NCI-H2081 treated with DMSO at 0.1 percent for 48 hours (cell line): ENCODE results near the gene LIPN.
"Not testable (repeated sequence)": the region's sequence is repeated elsewhere in the genome, so short reads cannot be mapped to it uniquely, and the experiment has no call there.

Experiments
- DNase-seq: peaks from one replicate; lab custom pipeline; 2025; lab: John Stamatoyannopoulos, UW

LIPN gene, protein sequence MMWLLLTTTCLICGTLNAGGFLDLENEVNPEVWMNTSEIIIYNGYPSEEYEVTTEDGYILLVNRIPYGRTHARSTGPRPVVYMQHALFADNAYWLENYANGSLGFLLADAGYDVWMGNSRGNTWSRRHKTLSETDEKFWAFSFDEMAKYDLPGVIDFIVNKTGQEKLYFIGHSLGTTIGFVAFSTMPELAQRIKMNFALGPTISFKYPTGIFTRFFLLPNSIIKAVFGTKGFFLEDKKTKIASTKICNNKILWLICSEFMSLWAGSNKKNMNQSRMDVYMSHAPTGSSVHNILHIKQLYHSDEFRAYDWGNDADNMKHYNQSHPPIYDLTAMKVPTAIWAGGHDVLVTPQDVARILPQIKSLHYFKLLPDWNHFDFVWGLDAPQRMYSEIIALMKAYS

DNA sequence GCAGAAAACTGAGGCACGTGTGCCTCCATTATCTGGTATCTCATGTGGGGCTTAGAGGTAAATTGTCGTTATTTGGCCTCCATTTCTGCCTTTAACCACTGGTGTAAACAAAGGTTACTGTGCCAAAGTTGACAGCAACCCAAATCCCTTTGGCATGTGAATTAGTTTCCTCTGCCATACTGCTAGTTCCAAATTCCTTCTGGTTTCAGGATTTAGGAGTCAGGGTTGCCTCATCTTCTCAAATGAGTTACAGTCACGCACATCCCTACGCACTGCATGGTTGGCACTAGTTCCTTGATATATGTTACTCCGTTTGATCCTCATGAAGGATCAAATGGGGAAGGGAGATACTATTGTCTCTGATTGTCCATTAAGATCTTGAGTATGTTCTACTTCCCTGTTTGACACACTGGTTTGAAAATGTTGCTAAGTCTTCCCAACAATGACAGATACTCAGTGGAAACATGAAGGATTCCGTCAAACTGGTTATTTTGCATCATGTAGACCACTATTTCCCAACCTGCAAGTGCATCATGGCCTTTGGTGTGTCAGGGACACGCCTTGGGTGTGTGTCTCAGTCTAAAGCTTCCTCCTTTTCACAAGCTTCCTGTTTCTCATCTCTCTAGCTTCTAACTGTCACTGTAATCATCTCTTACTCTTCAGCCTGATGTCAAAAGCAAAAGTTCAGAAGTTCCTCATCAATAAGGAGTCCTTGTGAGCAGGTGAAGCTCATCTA lies at the start of gene LIPN:
TSS of gene LIPN (plus strand) at position 655 of the 736 bp plus-strand sequence. CDS start 1,386 bp downstream, outside the sequence.
- no peak for DNase-seq

DNA sequence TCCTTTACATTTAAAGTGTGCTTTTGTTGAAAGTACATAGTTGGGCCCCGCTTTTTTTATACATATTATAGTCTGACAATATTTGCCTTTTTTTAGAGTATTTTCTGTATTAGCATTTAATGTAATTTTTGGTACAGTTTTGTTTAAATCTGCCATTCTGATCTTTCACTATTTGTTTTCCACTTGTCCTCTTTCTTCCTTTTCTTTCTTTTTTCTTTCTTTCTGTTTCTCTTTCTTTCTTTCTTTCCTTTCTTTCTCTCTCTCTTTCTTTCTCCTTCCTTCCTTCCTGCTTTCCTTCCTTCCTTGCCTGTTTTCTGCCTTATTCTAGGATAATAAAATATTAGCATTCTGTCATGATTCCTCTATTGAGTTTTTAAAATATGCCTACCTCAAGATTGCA lies 44.3 kb upstream of the LIPN start:
- DNase-seq, result no peak

DNA sequence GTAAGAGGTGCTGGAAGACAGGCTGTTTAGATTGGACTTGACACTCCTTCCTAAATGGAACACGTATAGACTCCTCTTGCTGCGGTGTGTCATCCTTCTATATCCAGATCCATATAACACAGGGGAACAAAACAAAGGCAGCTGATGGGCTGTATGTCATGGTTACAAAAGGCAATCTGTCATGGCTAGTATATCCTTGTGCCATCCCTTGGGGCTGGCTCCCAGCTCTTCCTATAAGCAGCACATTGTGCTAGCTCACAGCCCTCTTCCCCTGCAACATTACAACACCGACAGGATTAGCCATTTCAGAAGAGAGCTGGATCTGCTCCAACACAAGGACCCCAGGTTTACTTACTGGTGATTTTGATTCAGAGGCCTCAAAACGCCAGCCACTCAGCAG lies 38.4 kb upstream of the LIPN start:
- DNase-seq, result no peak

DNA sequence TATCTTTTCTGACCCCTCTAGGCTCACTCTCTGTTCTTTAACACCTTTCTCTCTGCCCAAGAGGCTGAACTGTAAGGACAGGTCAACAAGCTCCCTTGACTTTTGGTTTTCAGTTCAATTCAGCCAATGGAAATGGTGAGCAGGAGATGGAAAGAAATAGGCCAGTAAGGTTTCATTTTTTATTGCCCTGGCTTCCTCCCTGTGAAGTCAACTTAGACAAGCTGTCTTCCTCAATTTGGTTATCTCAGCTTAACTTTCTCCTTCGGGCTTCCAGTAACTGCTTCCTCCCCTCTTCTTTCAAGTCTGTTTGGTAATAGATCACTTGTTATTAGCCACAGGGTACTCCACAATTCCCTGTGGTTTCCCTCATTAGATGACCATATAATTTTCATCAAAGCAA lies 34.0 kb upstream of the LIPN start:
- DNase-seq, result no peak

DNA sequence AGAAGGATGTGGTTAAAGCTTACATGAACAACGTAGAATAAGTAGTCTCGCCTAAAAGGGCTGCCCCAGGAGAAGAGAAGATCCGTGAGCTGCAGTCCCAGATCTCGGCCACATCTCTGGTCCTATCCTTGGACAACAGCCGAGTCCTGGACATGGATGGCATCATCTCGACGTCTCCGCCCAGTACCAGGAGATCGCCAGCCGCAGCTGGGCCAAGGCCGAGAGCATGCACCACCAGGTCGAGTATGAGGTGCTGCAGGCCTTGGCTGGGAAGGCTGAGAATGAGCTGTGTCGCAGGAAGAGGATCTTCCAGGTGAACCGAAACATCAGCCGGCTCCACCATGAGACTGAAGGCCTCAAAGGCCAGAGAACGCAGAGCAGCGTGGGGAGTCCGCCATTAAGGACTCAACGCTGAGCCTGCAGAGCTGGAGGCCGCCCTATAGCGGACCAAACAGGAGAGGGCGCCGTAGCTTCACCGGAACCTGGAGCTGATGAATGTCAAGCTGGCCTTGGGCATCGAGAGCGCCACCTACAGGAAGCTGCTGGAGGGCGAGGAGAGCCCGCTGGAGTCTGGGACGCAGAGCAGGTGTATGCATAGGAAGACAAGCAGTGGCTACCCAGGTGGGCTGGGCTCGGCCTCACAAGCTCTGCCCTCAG lies 31.6 kb upstream of the LIPN start:
- DNase-seq, result no peak

DNA sequence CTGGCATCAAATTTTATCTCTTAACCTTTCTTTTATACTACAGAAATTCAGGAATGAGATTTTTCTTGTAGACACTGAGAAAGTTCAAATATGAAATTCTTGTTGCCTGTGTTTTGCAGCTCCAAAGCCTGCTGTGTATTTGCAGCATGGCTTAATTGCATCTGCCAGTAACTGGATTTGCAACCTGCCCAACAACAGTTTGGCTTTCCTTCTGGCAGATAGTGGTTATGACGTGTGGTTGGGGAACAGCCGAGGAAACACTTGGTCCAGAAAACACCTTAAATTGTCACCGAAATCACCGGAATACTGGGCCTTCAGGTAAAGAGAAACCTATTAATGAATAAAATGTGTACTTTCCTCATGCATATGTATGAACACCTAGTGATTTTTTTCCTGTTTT lies 29.0 kb upstream of the LIPN start:
- DNase-seq, result no peak

DNA sequence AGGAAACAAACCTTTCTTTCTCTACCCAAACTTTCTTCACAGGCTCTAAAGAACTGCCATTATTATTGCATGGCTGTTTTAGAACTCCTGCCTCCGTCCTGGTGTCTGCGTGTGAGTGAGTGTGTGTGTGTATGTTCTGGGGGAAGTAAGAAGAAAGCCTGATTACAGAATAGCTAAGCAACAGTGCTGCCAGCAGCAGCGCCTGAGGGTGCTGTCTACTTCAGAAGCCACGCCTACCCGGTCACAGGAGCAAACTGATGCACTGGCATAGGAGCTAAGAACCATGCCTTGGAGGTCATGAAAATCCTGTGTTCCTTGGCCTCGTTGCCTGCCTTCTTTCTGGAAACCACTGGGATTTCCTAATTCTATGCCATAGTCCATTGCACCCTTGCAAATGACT lies 28.5 kb upstream of the LIPN start:
- no peak for DNase-seq

DNA sequence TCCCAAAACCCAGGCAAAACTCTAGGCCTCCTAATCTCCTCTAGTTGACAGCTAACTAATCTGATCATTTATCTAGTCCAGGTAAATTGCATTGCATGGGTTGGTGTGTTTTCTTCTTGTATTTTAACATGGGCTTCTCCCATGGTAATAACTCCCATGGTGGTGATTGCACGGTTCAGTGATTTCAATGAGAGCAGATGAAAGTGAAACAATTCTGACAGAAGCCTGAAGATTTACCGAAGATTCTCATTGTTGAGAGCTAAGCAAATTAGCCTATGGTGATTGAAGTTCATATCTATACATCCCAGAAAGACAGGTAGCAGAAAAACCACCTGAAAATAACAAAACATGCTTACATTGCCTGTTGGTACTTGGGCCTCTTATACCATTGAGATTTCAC lies 26.6 kb upstream of the LIPN start:
- no peak for DNase-seq

DNA sequence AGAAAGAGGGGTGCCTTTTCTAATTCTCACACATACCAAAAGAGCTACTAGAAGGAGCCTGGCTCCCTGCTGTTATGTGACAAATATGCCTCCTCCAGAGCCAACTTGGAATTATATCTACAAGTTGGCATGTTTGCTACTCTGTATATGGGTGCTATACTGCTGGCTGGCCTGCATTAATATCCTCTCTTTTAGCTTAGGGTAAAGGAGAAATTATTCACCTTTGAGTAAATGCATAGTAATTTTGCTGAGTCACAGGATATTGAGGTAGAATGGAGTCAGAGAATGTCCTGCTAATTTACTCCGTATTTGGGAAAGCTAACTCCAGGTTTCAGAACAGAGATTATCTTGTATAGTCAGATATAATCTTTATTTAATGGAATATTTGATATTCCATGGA lies 24.2 kb upstream of the LIPN start:
- DNase-seq, result no peak

DNA sequence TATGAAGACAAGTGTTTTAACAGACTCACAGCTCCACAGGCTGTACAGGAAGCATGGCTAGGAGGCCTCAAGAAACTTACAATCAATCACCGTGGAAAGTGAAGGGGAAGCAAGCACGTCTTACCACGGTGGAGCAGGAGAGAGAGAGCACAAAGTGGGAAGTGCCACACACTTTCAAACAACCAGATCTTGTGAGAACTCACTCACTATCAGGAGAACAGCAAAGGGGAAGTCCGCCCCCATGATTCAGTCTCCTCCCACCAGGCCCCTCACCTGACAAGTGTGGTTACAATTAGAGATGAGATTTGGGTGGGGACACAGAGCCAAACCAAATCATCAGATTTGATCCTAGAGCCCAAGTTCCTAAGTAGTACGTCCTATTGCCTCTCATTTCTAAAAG lies 17.9 kb upstream of the LIPN start:
- DNase-seq, result not testable (repeated sequence)

DNA sequence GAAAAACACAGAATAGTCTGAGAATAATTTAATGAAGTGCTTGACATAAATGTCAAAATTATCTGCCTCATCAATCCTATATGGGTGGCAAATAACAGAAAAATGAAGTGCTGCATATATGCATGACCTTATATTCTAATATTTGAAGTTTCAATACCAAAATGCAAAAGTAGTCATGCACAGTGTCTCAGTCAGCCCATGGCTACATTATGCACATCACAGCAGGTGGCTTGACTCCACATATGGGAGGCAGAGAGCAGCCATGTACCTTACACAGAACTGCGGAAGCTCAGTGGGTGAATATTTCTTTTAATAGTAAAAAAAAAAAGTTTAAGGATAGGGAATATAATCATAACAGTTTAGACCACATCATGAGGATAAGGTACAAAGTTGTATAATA lies 17.4 kb upstream of the LIPN start:
- no peak for DNase-seq

DNA sequence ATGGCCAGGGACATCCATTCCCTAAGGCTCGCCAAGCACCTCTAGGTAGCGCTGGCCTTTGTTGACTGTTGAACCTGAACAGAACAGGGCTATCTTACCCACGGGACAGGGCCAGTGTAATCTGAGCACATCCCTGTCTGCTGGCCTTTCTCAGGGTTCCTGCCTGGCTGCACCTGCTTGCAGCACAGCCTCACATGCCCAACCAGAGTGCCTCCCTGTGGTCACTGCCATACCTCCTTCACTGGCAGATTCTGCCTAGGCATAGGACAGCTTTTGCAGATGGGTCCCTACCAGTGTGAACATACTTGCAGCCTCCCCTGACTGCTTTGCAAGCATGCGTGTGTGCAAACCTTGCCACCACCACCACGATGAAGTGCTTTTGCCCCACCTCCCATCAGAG lies 15.8 kb upstream of the LIPN start:
- no peak for DNase-seq

DNA sequence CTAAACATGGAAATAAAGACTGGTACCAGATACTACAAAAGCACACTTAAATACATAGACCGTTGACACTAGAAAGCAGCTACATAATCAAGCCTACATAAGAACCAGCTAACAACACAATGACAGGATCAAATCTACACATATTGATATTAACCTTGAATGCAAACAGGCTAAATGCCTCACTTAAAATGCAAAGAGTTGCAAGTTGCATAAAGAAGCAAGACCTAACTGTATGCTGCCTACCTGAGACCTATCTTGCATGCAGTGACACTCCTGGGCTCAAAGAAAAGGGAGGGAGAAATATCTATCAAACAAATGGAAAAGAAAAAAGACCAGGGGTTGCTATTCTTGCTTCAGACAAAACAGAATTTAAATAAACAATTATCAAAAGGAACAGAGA lies 14.2 kb upstream of the LIPN start:
- no peak for DNase-seq

DNA sequence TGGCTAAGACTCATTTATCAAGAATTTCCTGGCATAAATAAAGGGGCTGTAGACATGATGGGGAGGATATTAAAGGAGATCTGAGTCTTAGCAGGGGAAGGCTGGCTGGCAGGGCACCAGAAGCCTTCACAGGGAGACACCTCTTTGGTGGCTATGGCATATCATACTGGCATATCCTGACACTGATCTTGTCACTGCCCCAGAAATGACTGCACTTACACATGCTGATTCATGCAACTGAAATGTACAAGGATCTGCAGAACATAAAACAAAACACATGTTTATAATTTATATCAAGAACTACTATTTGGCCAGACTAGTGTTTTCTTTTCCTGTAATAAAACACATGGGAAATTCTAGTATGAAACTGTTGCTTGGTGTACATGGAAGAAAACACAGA lies 5.5 kb upstream of the LIPN start:
- DNase-seq, result no peak

DNA sequence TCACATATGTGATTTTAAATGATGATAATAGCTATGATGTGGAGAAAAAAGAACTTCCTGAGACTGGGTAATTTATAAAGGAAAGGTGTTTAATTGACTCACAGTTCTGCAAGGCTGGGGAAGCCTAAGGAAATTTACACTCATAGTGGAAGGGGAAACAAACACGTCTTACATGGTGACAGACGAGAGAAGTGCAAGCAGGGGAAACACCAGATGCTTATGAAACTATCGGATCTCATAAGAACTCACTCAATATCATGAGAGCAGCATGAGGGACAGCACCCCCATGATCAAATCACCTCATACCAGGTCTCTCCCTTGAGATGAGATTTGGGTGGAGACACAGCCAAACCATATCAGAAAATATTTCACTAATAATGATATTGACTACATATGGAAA lies 4.1 kb upstream of the LIPN start:
- DNase-seq, result no peak

DNA sequence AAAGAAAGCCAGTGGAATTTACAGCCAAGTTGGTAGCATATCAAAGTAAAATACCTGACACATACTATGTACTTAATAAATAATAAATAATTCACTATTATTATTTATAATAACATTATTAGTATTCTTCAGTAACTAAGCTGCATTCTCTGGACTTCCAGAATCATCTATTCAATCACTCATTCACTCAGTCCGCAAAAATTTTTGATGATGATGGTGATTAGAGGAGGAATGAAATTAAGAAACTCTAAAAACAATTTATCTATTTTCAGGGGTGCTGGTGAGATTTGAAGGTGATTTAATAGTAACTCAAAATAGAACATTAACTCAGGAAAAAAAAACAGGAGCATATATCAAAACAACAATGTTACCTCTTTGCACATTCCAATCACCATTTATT lies 3.2 kb upstream of the LIPN start:
- no peak for DNase-seq

DNA sequence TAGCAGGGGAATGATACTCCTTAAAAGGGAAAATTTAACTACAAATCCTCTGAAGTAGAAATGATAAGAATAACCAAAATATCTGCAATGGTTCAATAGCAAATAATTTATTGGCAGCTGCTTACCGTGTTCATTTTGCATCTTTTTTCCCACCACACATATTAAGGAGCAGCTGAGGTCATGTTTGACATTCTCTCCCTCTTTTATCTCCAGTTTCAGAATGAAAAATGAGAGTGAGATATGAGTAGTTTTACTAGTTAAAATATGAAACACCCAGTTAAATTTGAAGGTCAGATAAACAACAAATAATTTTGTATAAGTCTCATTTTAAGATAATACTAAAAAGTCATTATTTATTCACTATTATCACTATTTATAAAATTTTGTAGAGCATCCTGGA lies 3.1 kb downstream of the LIPN start:
- no peak for DNase-seq

DNA sequence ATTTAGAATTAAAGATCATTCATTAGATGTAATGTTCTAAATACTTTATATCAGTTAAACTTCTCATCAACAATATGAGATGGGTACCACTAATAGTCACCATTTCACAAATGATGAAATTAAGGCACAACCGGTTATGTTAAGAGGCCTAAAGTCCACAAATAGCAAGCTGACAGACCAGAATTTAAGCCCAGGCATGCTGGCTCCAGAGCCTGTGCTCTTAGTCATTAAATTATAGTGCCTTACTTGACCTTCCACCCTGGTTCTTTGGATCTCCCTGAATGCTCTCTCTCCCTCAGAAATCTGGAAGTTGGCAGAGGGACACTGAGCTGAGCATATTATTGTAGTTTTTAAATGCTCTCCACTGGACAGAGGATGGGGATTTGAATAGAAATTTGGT lies 3.6 kb downstream of the LIPN start:
- DNase-seq, result no peak

DNA sequence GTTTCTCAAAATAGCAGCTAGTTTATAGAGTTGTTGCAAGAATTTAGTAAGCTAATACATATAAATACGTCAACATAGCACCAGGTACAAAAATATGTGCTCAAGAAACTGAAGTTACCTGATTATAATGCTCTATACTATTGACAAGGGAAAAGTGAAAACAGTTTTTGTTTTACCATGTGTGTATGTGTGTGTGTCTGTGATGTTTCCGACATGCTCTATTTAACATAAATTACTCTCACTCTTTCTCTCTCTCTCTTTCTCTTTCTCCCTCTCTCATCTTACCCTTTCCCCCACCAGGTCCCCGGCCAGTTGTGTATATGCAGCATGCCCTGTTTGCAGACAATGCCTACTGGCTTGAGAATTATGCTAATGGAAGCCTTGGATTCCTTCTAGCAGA lies 4.3 kb downstream of the LIPN start:
- no peak for DNase-seq

DNA sequence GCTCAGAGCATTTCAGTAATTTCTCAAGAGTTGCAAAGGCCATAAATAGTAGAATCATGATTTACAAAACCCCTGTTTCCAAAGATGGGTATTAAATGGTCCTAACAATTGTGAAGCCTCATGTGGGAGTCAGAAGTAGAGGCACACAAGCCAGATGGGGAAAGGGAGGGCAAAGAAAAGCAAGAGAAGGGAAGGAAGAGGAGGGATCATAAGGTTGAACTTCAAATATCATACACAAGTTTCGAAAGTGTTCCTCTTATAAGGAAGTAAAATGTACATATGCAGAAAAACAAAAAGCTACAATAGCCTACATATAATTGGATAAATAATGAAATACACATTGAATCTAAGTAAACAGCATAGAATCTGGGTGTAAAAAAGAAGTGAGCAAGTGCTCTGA lies 6.0 kb downstream of the LIPN start:
- no peak for DNase-seq

DNA sequence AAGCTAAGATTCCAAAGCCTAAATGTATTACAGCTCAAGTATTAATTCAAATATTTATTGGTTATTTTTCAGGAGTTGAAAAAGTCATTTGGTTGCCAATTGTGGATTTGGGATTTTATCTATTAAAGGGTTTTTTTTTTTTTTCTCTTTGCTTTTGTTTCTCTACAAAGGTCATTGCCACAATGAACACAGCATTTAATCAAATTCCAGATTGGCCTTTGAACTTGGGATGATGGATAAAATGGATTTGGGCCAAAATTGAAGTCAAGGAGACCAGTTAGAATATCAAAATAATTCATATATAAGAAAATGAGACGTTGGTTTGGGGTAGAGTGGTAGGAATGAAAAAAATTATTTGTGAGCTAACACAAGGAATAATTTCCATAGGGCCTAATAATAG lies 9.6 kb downstream of the LIPN start:
- DNase-seq, result no peak

DNA sequence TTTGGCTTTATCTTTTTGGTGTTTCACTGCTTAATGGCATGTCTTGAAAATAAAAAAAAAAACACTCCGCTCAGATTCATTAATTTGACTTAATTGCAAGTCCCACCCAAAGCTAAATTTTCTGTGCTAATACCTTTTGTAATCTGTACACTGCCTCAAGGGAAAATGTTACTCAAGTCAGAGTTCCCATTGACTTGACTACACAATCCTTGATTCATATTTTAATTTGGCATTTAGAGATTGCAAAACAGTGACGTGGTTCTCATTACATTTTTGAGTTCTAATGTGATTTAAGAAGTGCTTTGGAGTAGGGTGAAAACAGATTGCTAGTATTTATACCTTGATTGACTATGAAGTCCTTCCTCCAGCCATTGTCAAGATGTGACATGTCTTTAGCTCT lies 21.4 kb downstream of the LIPN start:
- no peak for DNase-seq

DNA sequence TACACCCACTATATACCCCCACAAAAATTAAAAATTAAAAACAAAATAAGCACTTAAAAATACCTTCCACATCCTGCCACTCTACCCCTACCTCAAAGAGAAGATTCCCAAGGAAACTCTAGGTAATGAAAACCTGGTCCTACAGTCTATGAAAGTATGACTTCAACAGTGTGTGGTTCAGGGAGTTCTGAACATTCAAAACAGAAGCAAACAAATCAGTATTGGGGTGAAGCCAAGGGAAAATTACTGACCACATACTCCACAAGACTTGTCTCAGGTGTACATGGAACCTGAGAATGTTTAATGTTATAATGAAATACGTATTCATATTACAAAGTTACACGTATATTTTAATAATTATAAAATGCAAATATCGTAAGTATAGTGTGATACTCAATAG lies 22.4 kb downstream of the LIPN start:
- no peak for DNase-seq
